MCF 10A (cell line): Measurements from ENCODE around the gene TREM2. TPM values are rescaled to one million over a fixed set of nuclear protein-coding genes. Genes with fewer than 3 reads are reported as not detected.

Experiments
- BruUV-seq: library from RNA; stranded (reverse); fragments of 400-500 nt; replicated peaks from 2 replicates; lab custom pipeline; 2021; lab: Mats Ljungman, UMichigan
- CTCF ChIA-PET: fragments of 300-600 bp; sonication (Branson Sonifier 250); formaldehyde crosslinking; extraction: SDS; loops from one replicate; lab custom pipeline; 2021; ENCODE audit warnings: antibody characterized with exemption, inconsistent platforms; lab: Yijun Ruan, JAX
- POLR2A ChIA-PET: fragments of 300-600, 350-650 bp; sonication (Branson Sonifier 250); formaldehyde crosslinking; extraction: SDS; loops from one replicate; lab custom pipeline; 2020; ENCODE audit warnings: antibody characterized with exemption, inconsistent platforms; lab: Yijun Ruan, JAX
- DNase-seq: peaks from one replicate; pipeline ENCODE4 v3.0.0-alpha.2; 2018; ENCODE audit not compliant: unreplicated experiment
- H3K27ac Mint-ChIP-seq: one replicate; pipeline ENCODE4 v1.8.0; 2022; ENCODE audit warnings: mild to moderate bottlenecking, low read depth, mixed read lengths; ENCODE audit not compliant: unreplicated experiment
- H3K27me3 Mint-ChIP-seq: one replicate; pipeline ENCODE4 v1.8.0; 2022; ENCODE audit warnings: mixed read lengths; ENCODE audit not compliant: insufficient read depth, unreplicated experiment
- H3K36me3 Mint-ChIP-seq: one replicate; pipeline ENCODE4 v1.8.0; 2022; ENCODE audit warnings: mild to moderate bottlenecking, moderate library complexity, mixed read lengths; ENCODE audit not compliant: insufficient read depth, unreplicated experiment
- H3K4me1 Mint-ChIP-seq: one replicate; pipeline ENCODE4 v1.8.0; 2022; ENCODE audit warnings: mixed read lengths; ENCODE audit not compliant: insufficient read depth, unreplicated experiment
- H3K4me3 Mint-ChIP-seq: one replicate; pipeline ENCODE4 v1.8.0; 2022; ENCODE audit warnings: mild to moderate bottlenecking, moderate library complexity, mixed read lengths; ENCODE audit not compliant: unreplicated experiment
- H3K9me3 Mint-ChIP-seq: one replicate; pipeline ENCODE4 v1.8.0; 2022; ENCODE audit warnings: mixed read lengths; ENCODE audit not compliant: unreplicated experiment
- intact Hi-C: fragments of 100-400 bp; cut with micrococcal nuclease; formaldehyde crosslinking; loops from 2 replicates; pipeline ENCODE4 v1.14.1; 2022
- total RNA-seq: library from RNA; stranded (reverse); gene quantifications from 2 replicates; pipeline ENCODE4 v1.2.3, GENCODE V29; 2022
- TF ChIP-seq, protein P1 (sequence below): fragments of 200-600 bp; IDR thresholded peaks from one replicate; pipeline ENCODE4 v1.8.0; 2022; ENCODE audit warnings: antibody characterized with exemption, mild to moderate bottlenecking; ENCODE audit not compliant: unreplicated experiment

TREM2 gene
- total RNA-seq, 1 experiment from 2014 or later = 0.63 TPM

GRCh38 chr6:41160933-41161332, 2.0 kb downstream of the TREM2 start:
- Mint-ChIP-seq H3K36me3 (peaks cover 5% of the 10 kb centered on the region), H3K4me3 (no peak overlapping the region), H3K27ac (no peak overlapping the region), H3K9me3 (no peaks in the 10 kb centered on the region), H3K4me1 (peaks cover 4% of the 10 kb centered on the region), H3K27me3 (peaks cover 1% of the 10 kb centered on the region)
- intact Hi-C loops = no loop called here
- CTCF ChIA-PET = no interaction called here
- DNase-seq = no peak
- TF ChIP-seq, protein P1, sequence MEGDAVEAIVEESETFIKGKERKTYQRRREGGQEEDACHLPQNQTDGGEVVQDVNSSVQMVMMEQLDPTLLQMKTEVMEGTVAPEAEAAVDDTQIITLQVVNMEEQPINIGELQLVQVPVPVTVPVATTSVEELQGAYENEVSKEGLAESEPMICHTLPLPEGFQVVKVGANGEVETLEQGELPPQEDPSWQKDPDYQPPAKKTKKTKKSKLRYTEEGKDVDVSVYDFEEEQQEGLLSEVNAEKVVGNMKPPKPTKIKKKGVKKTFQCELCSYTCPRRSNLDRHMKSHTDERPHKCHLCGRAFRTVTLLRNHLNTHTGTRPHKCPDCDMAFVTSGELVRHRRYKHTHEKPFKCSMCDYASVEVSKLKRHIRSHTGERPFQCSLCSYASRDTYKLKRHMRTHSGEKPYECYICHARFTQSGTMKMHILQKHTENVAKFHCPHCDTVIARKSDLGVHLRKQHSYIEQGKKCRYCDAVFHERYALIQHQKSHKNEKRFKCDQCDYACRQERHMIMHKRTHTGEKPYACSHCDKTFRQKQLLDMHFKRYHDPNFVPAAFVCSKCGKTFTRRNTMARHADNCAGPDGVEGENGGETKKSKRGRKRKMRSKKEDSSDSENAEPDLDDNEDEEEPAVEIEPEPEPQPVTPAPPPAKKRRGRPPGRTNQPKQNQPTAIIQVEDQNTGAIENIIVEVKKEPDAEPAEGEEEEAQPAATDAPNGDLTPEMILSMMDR = no peak
- POLR2A ChIA-PET = no interaction called here
- no TSS peak for BruUV-seq

DNA sequence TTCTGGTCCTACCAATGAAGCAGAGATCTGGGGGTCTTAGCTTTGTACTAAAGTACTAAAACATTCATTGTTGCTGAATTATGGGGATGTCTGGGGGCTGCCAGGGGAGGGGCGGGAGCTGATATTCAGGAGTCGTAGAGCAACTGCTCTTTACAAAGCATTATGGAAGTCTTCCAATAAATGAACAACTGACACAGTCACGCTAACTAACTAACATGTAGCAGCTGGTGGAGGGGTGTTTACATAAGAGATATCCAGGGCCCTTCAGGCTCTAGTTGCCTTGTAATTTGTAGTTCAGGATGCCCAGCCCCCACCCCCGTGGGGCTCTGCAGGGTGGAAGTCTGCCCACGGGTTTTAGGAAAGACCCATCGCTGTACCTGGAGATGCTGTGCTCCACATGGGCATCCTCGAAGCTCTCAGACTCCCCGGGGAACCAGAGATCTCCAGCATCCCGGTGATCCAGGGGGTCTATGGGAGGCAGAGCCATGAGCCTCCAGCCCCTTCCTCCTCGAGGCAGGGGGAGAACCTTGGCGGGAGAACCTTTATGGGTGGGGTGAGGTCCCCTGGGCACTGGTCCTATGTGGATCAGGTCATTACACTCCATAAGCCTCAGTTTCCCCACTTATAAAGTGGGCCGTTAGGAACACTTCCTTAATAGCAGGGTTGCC, 3.4 kb downstream of the TREM2 start:
- no peak for DNase-seq
- TF ChIP-seq, protein P1 = no peak
- no peak overlapping the region for H3K27ac Mint-ChIP-seq
- ChIA-PET POLR2A (no interaction called here), CTCF (no interaction called here)
- no peaks in the 10 kb centered on the region for H3K9me3 Mint-ChIP-seq
- no peak overlapping the region for H3K4me3 Mint-ChIP-seq
- H3K36me3 Mint-ChIP-seq = peaks cover 5% of the 10 kb centered on the region
- BruUV-seq = no TSS peak
- intact Hi-C loops = no loop called here
- no peaks in the 10 kb centered on the region for H3K27me3 Mint-ChIP-seq
- H3K4me1 Mint-ChIP-seq = peaks cover 4% of the 10 kb centered on the region

DNA sequence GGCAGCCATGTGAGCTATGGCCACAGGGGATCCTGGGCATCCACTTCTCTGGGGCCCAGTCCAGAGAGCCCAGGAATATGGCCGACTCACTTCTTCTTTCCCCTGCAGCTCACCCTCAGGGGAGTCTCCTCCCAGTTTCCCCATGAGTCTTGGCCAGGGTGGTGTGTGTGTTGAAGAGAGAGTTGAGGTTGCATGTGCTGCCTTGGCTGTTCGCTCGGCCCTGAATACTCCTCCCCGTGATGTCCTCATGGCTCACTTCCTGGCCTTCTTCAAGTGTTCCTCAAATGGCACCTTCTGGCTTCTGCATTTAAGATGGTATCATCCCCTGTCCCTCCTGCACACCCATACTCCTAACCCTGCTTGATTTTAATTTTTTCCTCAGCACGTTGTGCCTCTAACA, 5.6 kb downstream of the TREM2 start:
- Mint-ChIP-seq H3K4me1 (peaks cover 4% of the 10 kb centered on the region), H3K9me3 (no peaks in the 10 kb centered on the region), H3K27ac (no peak overlapping the region), H3K27me3 (no peaks in the 10 kb centered on the region), H3K36me3 (no peaks in the 10 kb centered on the region), H3K4me3 (no peak overlapping the region)
- CTCF ChIA-PET = no interaction called here
- no TSS peak for BruUV-seq
- no peak for DNase-seq
- TF ChIP-seq, protein P1 = no peak
- POLR2A ChIA-PET = no interaction called here
- intact Hi-C loops = no loop called here

DNA sequence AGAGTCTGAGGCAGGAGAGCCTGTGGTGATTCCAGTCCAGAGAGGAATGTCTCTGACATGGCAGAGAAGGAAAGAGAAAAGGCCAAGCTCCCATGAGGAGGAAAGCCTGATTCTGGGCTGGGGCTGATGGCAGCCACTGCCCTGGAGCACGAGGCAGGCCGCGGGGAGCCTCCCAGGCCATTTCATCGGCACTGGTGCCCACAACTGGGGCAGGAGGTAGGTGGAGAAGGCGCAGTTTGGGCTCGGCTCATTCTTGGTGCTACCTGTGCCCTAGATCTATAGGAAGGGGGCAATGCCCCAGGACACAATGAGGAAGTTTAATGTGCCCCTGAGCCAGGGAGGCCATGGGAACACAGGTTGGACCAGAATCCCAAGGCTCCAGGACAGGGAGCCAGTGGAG, 6.1 kb downstream of the TREM2 start:
- no peaks in the 10 kb centered on the region for H3K9me3 Mint-ChIP-seq
- no TSS peak for BruUV-seq
- no peak overlapping the region for H3K27ac Mint-ChIP-seq
- intact Hi-C loops = no loop called here
- TF ChIP-seq, protein P1 = no peak
- peaks cover 4% of the 10 kb centered on the region for H3K4me1 Mint-ChIP-seq
- no peak overlapping the region for H3K4me3 Mint-ChIP-seq
- ChIA-PET POLR2A (no interaction called here), CTCF (no interaction called here)
- no peaks in the 10 kb centered on the region for H3K27me3 Mint-ChIP-seq
- H3K36me3 Mint-ChIP-seq = no peaks in the 10 kb centered on the region
- no peak for DNase-seq
